GM19324 (cell line): Measurements from ENCODE around the gene TSPAN14.

Experiments
- ATAC-seq: cut with Tn5 transposase; IDR thresholded peaks from one replicate; pipeline ENCODE4 v1.9.1; 2021; ENCODE audit warnings: mild to moderate bottlenecking, moderate library complexity; ENCODE audit not compliant: unreplicated experiment, low FRiP score

The TSPAN14 gene

DNA sequence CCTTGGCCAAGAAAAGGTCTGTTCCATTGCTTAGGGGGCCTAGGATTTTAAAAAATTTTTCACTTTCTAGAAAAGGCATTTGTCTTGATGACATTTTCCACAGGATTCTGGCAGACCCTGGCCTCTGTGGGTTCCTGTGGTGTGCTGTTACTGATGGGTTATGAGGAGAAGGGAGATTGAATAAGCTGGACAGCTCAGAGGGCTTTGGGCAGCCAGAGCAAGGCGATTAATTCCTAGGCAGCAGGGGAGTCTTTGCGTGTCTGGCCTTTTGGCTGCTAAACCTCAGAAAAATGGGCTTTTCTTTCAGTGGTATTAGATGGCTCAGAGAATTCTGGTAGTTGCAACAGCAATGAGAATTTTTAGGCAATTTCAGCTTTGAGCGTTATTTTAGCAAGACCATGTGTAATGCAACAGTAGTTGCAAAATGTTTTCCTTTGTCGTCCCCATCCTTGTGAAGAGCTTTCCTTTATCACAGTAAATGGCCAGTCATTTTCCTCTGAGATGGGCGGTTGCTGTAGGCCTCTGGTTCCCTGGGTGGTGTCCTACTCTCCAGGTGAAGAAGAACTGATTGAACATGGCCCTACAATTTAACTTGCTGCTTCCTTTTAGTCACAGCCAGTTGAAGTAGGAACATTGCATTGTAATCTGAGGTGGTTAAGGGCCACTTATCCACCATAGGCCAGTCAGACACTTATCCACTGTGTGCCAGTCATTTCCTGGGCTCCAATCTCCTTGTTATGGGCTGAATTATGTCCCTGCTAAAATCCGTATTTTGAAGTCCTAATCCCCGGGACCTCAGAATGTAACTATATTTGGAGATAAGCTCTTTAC is 126.7 kb downstream of the TSPAN14 start:
- no peak for ATAC-seq

DNA sequence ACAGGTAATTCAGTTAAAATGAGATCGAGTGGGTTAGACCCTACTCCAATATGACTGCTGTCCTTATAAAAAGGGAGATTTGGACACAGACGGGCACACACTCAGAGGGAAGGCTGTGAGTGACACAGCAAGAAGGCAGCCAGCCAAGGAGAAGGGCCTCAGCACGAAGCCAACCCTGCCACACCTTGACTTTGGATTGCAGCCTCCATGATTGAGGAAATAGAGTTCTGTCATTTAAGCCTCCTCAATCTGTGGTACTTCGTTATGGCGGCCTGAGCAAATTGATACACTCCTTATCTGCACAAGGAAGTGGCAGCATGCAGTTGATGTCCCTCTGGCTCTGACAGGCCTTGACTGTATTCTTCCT is 127.3 kb downstream of the TSPAN14 start:
- no peak for ATAC-seq

DNA sequence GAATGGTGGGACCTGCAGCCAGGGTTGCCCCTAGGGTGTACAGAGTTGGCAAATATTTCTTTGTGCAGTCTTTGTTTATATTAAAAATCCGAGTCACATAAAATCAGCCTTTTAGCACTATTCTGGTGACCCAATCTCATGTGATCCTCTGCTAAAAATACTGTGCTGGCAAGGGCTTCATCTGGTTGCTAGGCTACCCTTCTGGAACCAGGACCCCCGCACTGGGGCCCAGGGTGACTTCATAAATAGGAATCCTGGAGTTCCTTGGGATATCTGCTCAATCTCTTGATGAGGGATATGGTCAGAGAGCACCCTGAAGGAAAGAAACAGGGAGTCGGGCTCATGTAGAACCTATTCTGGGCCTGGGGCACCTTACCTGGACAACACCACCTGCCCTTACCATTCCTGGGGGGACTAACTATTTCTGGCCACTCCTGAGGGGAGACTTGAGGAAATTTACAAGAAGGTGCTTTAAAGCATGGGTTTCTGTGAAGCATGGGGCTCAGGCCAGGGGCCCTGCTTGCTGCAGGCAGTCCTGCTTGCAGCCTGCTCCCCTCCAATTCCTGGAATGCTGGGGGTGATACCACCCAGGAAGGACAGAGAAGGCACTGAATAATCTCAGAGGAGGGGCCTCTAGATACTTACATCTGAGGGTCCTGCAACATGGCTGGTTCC is 128.3 kb downstream of the TSPAN14 start:
- ATAC-seq = no peak
